H9 (cell line): Measurements from ENCODE around the gene PTPRF. TPM values are rescaled to one million over a fixed set of nuclear protein-coding genes. Genes with fewer than 3 reads are reported as not detected.
A peak's percentile ranks its signal among the peaks of the same experiment; 100 is the strongest.

Source experiments
- DNase-seq: peaks from one replicate; pipeline ENCODE4 v3.0.0-alpha.2; 2017
- H2AFZ ChIP-seq: one replicate; pipeline ENCODE4 v1.6.1; 2013; ENCODE audit warnings: mild to moderate bottlenecking, low read length, control low read depth, moderate library complexity
- H2AK5ac ChIP-seq: 2 replicates; pipeline ENCODE4 v1.6.1; 2013; ENCODE audit warnings: low read length, control low read depth, mixed read lengths; ENCODE audit not compliant: insufficient read length
- H2BK120ac ChIP-seq: one replicate; pipeline ENCODE4 v1.6.1; 2013; ENCODE audit warnings: low read depth, mild to moderate bottlenecking, low read length, control low read depth, inconsistent platforms; ENCODE audit not compliant: poor library complexity, severe bottlenecking
- H2BK12ac ChIP-seq: 2 replicates; pipeline ENCODE4 v1.6.1; 2013; ENCODE audit warnings: low read length, control low read depth, mixed read lengths, low read depth; ENCODE audit not compliant: insufficient read length
- H2BK15ac ChIP-seq: 2 replicates; pipeline ENCODE4 v1.6.1; 2013; ENCODE audit warnings: low read depth, low read length, control low read depth
- H2BK20ac ChIP-seq: one replicate; pipeline ENCODE4 v1.6.1; 2013; ENCODE audit warnings: low read depth, mild to moderate bottlenecking, low read length, control low read depth, inconsistent platforms; ENCODE audit not compliant: poor library complexity, severe bottlenecking
- H2BK5ac ChIP-seq: 2 replicates; pipeline ENCODE4 v1.6.1; 2013; ENCODE audit warnings: low read length, control low read depth, mixed read lengths; ENCODE audit not compliant: insufficient read length
- H3K14ac ChIP-seq: 2 replicates; pipeline ENCODE4 v1.6.1; 2013; ENCODE audit warnings: low read length, control low read depth; ENCODE audit not compliant: insufficient read depth
- H3K18ac ChIP-seq: 2 replicates; pipeline ENCODE4 v1.6.1; 2013; ENCODE audit warnings: low read depth, mild to moderate bottlenecking, mixed read lengths, low read length, control low read depth; ENCODE audit not compliant: insufficient read length
- H3K23ac ChIP-seq: 2 replicates; pipeline ENCODE4 v1.6.1; 2013; ENCODE audit warnings: low read length, control low read depth, mixed read lengths, low read depth; ENCODE audit not compliant: insufficient read length
- H3K23me2 ChIP-seq: 2 replicates; pipeline ENCODE4 v1.6.1; 2013; ENCODE audit warnings: low read depth, mild to moderate bottlenecking, mixed read lengths, low read length, control low read depth; ENCODE audit not compliant: insufficient read length, poor library complexity, severe bottlenecking
- H3K27ac ChIP-seq: 2 replicates; pipeline ENCODE4 v1.5.1; 2013; ENCODE audit warnings: low read length, control low read depth, mixed read lengths, low read depth; ENCODE audit not compliant: insufficient read length
- H3K27me3 ChIP-seq: 2 replicates; pipeline ENCODE4 v1.6.1; 2013; ENCODE audit warnings: low read length, control low read depth, inconsistent platforms; ENCODE audit not compliant: insufficient read depth
- H3K4ac ChIP-seq: 2 replicates; pipeline ENCODE4 v1.6.1; 2013; ENCODE audit warnings: low read depth, mild to moderate bottlenecking, control low read depth, inconsistent platforms, low read length, moderate library complexity
- H3K4me1 ChIP-seq: 2 replicates; pipeline ENCODE4 v1.6.1; 2013; ENCODE audit warnings: low read length, control low read depth, inconsistent platforms; ENCODE audit not compliant: insufficient read depth
- H3K4me2 ChIP-seq: 2 replicates; pipeline ENCODE4 v1.6.1; 2013; ENCODE audit warnings: low read length, control low read depth, mixed read lengths; ENCODE audit not compliant: insufficient read length, insufficient read depth
- H3K56ac ChIP-seq: 2 replicates; pipeline ENCODE4 v1.6.1; 2013; ENCODE audit warnings: low read depth, mild to moderate bottlenecking, mixed read lengths, low read length, control low read depth; ENCODE audit not compliant: insufficient read length
- H3K79me1 ChIP-seq: 2 replicates; pipeline ENCODE4 v1.6.1; 2013; ENCODE audit warnings: low read depth, mild to moderate bottlenecking, moderate library complexity, low read length, control low read depth, inconsistent platforms; ENCODE audit not compliant: insufficient read depth, poor library complexity, severe bottlenecking
- H3K79me2 ChIP-seq: 2 replicates; pipeline ENCODE4 v1.6.1; 2013; ENCODE audit warnings: low read length, control low read depth, inconsistent platforms; ENCODE audit not compliant: insufficient read depth
- H3K9ac ChIP-seq: 2 replicates; pipeline ENCODE4 v1.6.1; 2013; ENCODE audit warnings: low read length, control low read depth, mixed read lengths; ENCODE audit not compliant: insufficient read length; ENCODE audit errors: extremely low read depth
- H3K9me3 ChIP-seq: one replicate; pipeline ENCODE4 v1.6.1; 2013; ENCODE audit warnings: low read depth, low read length, inconsistent platforms; ENCODE audit not compliant: control insufficient read depth
- H3T11ph ChIP-seq: one replicate; pipeline ENCODE4 v1.6.1; 2013; ENCODE audit warnings: mild to moderate bottlenecking, low read length, control low read depth, inconsistent platforms
- H4K20me1 ChIP-seq: one replicate; pipeline ENCODE4 v1.6.1; 2013; ENCODE audit not compliant: control insufficient read depth, insufficient read length, insufficient read depth
- H4K5ac ChIP-seq: 2 replicates; pipeline ENCODE4 v1.6.1; 2013; ENCODE audit warnings: low read depth, mild to moderate bottlenecking, mixed read lengths, low read length, control low read depth; ENCODE audit not compliant: insufficient read length
- H4K8ac ChIP-seq: replicated peaks from 2 replicates; pipeline ENCODE4 v1.6.1; 2013; ENCODE audit warnings: low read length, control low read depth, mixed read lengths, low read depth; ENCODE audit not compliant: insufficient read length
- H4K91ac ChIP-seq: 2 replicates; pipeline ENCODE4 v1.6.1; 2013; ENCODE audit warnings: low read depth, mild to moderate bottlenecking, moderate library complexity, mixed read lengths, low read length, control low read depth; ENCODE audit not compliant: insufficient read length
- H3K27ac Mint-ChIP-seq, 3 experiments: 2 replicates in 2 of 3; 3 replicates in 1 of 3; pipeline ENCODE4 v1.8.0; 2020 to 2021; ENCODE audit warnings: mixed read lengths in 3 of 3, mild to moderate bottlenecking in 1 of 3, moderate library complexity in 1 of 3
- H3K27me3 Mint-ChIP-seq: 2 replicates; pipeline ENCODE4 v1.8.0; 2021; ENCODE audit warnings: low read depth, mild to moderate bottlenecking, moderate library complexity, mixed read lengths
- H3K36me3 Mint-ChIP-seq, 3 experiments: 2 replicates in 2 of 3; 3 replicates in 1 of 3; pipeline ENCODE4 v1.8.0; 2020 to 2021; ENCODE audit warnings: low read depth in 3 of 3, mixed read lengths in 3 of 3; ENCODE audit not compliant: insufficient read depth in 1 of 3
- H3K4me1 Mint-ChIP-seq, 2 experiments: 2 replicates each; pipeline ENCODE4 v1.8.0; 2020; ENCODE audit warnings: mixed read lengths in 2 of 2
- H3K4me3 Mint-ChIP-seq, 2 experiments: 2 replicates in 1 of 2; 3 replicates in 1 of 2; pipeline ENCODE4 v1.8.0; 2020 to 2021; ENCODE audit warnings: mild to moderate bottlenecking in 2 of 2, mixed read lengths in 2 of 2, moderate library complexity in 1 of 2
- H3K9me3 Mint-ChIP-seq, 2 experiments: 2 replicates in 1 of 2; 3 replicates in 1 of 2; pipeline ENCODE4 v1.8.0; 2020; ENCODE audit warnings: mild to moderate bottlenecking in 2 of 2, mixed read lengths in 2 of 2, moderate library complexity in 1 of 2
- WGBS: extraction: QIAGEN DNeasy Blood & Tissue Kit; methylation state at CpG from one replicate; pipeline ENCODE4 v1.1.7; 2013; ENCODE audit warnings: missing lambda C conversion rate, low lambda C conversion rate, mixed read lengths; ENCODE audit not compliant: insufficient read length; ENCODE audit errors: extremely low coverage; 5-methylcytosine and 5-hydroxymethylcytosine counted together
- total RNA-seq: library from RNA; stranded (reverse); gene quantifications from 2 replicates; pipeline ENCODE4 v1.2.1, GENCODE V29; 2021
- TF ChIP-seq, protein P1 (sequence below): fragments of 200-600 bp; sonication (generic); conservative IDR thresholded peaks from 3 replicates; pipeline ENCODE4 v1.8.0; 2021; ENCODE audit warnings: antibody characterized with exemption, mild to moderate bottlenecking

Gene PTPRF
- total RNA-seq, 1 experiment from 2014 or later = 193 TPM

DNA sequence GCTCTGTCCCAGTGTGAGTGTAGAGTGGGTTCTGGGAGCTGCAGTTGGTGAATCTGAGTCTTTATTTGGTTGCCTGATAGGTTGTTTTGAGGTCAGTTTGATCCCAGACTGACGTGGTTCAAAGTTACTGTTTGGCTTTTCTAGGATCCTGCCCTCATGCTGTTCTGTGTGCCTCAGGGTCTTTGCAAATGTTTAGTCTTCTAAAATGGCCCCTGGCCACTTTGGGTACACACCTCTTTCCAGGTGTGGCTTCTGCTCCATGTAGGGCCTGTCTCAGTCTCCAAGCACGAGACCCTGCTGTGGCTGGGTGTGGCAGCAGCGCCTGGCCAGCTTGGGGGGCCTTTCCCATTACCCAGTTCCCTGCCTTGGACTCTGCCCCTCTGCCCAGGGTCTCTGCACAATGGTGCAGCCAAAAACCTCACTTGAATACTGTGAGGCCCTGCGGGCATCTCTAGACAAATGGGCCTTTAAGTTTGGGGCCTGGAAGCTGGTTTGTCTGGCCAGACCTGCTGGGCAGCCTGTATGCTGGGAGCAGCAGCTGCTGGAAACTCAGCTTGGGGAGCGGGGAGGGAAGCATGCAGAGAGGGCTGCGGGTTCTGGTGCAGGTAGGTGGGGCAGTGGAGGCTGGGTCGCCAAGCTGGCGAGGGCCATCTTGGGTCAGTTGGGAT lies 5.6 kb downstream of the PTPRF start:
- no peaks in the 10 kb centered on the region for H4K20me1 ChIP-seq
- H3K23ac ChIP-seq = no peak overlapping the region
- no peak overlapping the region for H3K18ac ChIP-seq
- H3K27ac Mint-ChIP-seq = peak overlapping the region in 1 of 3 experiments; percentile 34; a peak in 1 of 7 replicates
- H3K4me2 ChIP-seq = no peak overlapping the region
- no peak overlapping the region for H3K56ac ChIP-seq
- no peak overlapping the region for H3K14ac ChIP-seq
- peaks cover 9% of the 10 kb centered on the region for H3K79me1 ChIP-seq
- H3K9me3 Mint-ChIP-seq = no peaks in the 10 kb centered on the region; a peak in 1 of 5 replicates
- no peaks in the 10 kb centered on the region for H3K9me3 ChIP-seq
- H3K27me3 Mint-ChIP-seq = peaks cover 9% of the 10 kb centered on the region
- TF ChIP-seq, protein P1, sequence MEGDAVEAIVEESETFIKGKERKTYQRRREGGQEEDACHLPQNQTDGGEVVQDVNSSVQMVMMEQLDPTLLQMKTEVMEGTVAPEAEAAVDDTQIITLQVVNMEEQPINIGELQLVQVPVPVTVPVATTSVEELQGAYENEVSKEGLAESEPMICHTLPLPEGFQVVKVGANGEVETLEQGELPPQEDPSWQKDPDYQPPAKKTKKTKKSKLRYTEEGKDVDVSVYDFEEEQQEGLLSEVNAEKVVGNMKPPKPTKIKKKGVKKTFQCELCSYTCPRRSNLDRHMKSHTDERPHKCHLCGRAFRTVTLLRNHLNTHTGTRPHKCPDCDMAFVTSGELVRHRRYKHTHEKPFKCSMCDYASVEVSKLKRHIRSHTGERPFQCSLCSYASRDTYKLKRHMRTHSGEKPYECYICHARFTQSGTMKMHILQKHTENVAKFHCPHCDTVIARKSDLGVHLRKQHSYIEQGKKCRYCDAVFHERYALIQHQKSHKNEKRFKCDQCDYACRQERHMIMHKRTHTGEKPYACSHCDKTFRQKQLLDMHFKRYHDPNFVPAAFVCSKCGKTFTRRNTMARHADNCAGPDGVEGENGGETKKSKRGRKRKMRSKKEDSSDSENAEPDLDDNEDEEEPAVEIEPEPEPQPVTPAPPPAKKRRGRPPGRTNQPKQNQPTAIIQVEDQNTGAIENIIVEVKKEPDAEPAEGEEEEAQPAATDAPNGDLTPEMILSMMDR = no peak
- peaks cover 57 to 62% of the 10 kb centered on the region in 2 experiments for H3K4me1 Mint-ChIP-seq
- H4K5ac ChIP-seq = no peak overlapping the region
- H3K36me3 Mint-ChIP-seq = peaks cover 12 to 39% (median 30%) of the 10 kb centered on the region in 3 experiments; a peak in 6 of 7 replicates
- H3K27me3 ChIP-seq = no peaks in the 10 kb centered on the region
- no peak overlapping the region for H2BK120ac ChIP-seq
- H2AFZ ChIP-seq = no peak overlapping the region
- H2AK5ac ChIP-seq = no peak overlapping the region
- H2BK20ac ChIP-seq = no peak overlapping the region
- no peak overlapping the region for H2BK12ac ChIP-seq
- H2BK15ac ChIP-seq = no peak overlapping the region
- H3K4me3 Mint-ChIP-seq = no peak overlapping the region; a peak in 1 of 5 replicates
- H3K4me1 ChIP-seq = peaks cover 6% of the 10 kb centered on the region; the same call in 1 of the 2 replicates
- no CpG with 5 or more reads among the region's 8 CpGs for WGBS
- no peak overlapping the region for H3K4ac ChIP-seq
- no peak overlapping the region for H3K27ac ChIP-seq
- H3K9ac ChIP-seq = no peak overlapping the region
- no peak overlapping the region for H3T11ph ChIP-seq
- H3K79me2 ChIP-seq = peaks cover 21% of the 10 kb centered on the region; the same call in 1 of the 2 replicates
- no peak overlapping the region for H4K8ac ChIP-seq
- H4K91ac ChIP-seq = no peak overlapping the region
- peaks cover 11% of the 10 kb centered on the region for H3K23me2 ChIP-seq
- no peak for DNase-seq
- H2BK5ac ChIP-seq = no peak overlapping the region
